D721Med (cell line): ENCODE measurements around the gene OR51B6.
"Not testable (repeated sequence)": the region's sequence is repeated elsewhere in the genome, so short reads cannot be mapped to it uniquely, and the experiment has no call there.

Source experiments
- DNase-seq: peaks from one replicate; pipeline ENCODE4 v3.0.0; 2011; ENCODE audit warnings: low spot score; ENCODE audit not compliant: insufficient read length
- FAIRE-seq: peaks from 2 replicates; lab custom pipeline; 2011; peaks lifted over from hg19 to GRCh38; lab: Jason Lieb, UNC
- CTCF ChIP-seq: IDR thresholded peaks from 2 replicates; pipeline ENCODE4 v1.5.1; 2012; ENCODE audit warnings: mild to moderate bottlenecking, control low read depth; ENCODE audit not compliant: insufficient read depth; ENCODE audit errors: missing control alignments

OR51B6 gene

GRCh38 chr11:5351208-5351607 is at the start of gene OR51B6:
OR51B6 (plus strand) TSS chr11:5351508; CDS start chr11:5351508, 0 bp downstream.
- TF ChIP-seq CTCF, result no peak
- no peak for DNase-seq
- FAIRE-seq, result no peak

- FAIRE-seq (no peak), DNase-seq (no peak)
- TF ChIP-seq CTCF, result no peak
These were observed 49.5 kb upstream of the OR51B6 start, which contains the start of gene OR51B4 for GRCh38 chr11:5301846-5302245. OR51B4 (minus strand) TSS chr11:5301946; CDS start chr11:5301946, 0 bp downstream.

- TF ChIP-seq CTCF, result no peak
- DNase-seq (no peak), FAIRE-seq (no peak)
These were observed 47.7 kb upstream of the OR51B6 start for GRCh38 chr11:5303626-5304025.

GRCh38 chr11:5304046-5304445 is 47.3 kb upstream of the OR51B6 start:
- FAIRE-seq, result no peak
- DNase-seq, result no peak
- no peak for TF ChIP-seq CTCF

- no peak for DNase-seq
- no peak for FAIRE-seq
- TF ChIP-seq CTCF, result no peak
These were observed 43.9 kb upstream of the OR51B6 start for GRCh38 chr11:5307256-5308019.

GRCh38 chr11:5310423-5310822 is 40.9 kb upstream of the OR51B6 start:
- no peak for TF ChIP-seq CTCF
- DNase-seq (no peak), FAIRE-seq (no peak)

GRCh38 chr11:5313326-5314023 is 37.8 kb upstream of the OR51B6 start:
- FAIRE-seq, DNase-seq: not testable (repeated sequence)
